Pancreas (tissue), 10 donors: ENCODE data around the gene SELL. TPM values are rescaled to one million over a fixed set of nuclear protein-coding genes. Genes with fewer than 3 reads are reported as not detected.

Experiments used
- ATAC-seq, 4 donors: fragments of 200-7000 bp; cut with Tn5 transposase; one replicate each; pipeline versions ENCODE4 v1.8.0 to v1.9.1; 2020; ENCODE audit warnings: mild to moderate bottlenecking in 4 of 4, moderate library complexity in 4 of 4
- DNase-seq, 6 donors: peaks; one replicate each; pipeline ENCODE4 v3.0.0-alpha.2; 2020
- FAIRE-seq: peaks from 2 replicates; lab custom pipeline; 2012; peaks lifted over from hg19 to GRCh38; lab: Jason Lieb, UNC
- H3K27ac ChIP-seq, 4 donors: fragments of 200-600 bp; sonication (generic); 1 replicate in 3 of 4; 2 replicates in 1 of 4; pipeline versions ENCODE4 v1.5.0 to v1.8.0; 2020
- H3K27me3 ChIP-seq, 4 donors: fragments of 200-600 bp; one replicate each; pipeline ENCODE4 v1.8.0; 2021
- H3K36me3 ChIP-seq, 3 donors: fragments of 200-600 bp; sonication (generic) in 1 of 3; one replicate each; pipeline versions ENCODE4 v1.5.0 to v1.8.0; 2020 to 2021
- H3K4me1 ChIP-seq, 3 donors: fragments of 200-600 bp; one replicate each; pipeline ENCODE4 v1.8.0; 2021
- H3K4me3 ChIP-seq, 4 donors: fragments of 200-600 bp; sonication (generic) in 2 of 4; one replicate each; pipeline versions ENCODE4 v1.5.0 to v1.8.0; 2020 to 2021
- H3K9me3 ChIP-seq, 4 donors: fragments of 200-600 bp; one replicate each; pipeline ENCODE4 v1.8.0; 2021
- CTCF ChIP-seq, 4 donors: fragments of 200-600 bp; sonication (generic) in 3 of 4; IDR thresholded peaks; one replicate each; pipeline versions ENCODE4 v1.5.0 to v1.8.0; 2021; ENCODE audit warnings: antibody characterized with exemption in 4 of 4
- WGBS, 2 donors: extraction: QIAGEN DNeasy Blood & Tissue Kit; methylation state at CpG; one replicate each; pipeline ENCODE4 v1.1.7; 2013; 5-methylcytosine and 5-hydroxymethylcytosine counted together
- intact Hi-C, 3 donors: fragments of 100-400 bp; cut with DNase I; formaldehyde crosslinking; loops; one replicate each; pipeline versions ENCODE4 v1.11.1 to v1.14.2; 2022
- polyA plus RNA-seq, 2 donors: library from polyadenylated mRNA; stranded (reverse); fragments of 200-250 nt; gene quantifications; one replicate each; pipeline ENCODE4 v1.2.3, GENCODE V29; 2013
- total RNA-seq, 6 donors: library from RNA; stranded (reverse); fragmentation: NEBNext Ultra II Directional in 4 of 6; extraction: Animal tissue kit (Norgen Biotek cat#: 25700) in 4 of 6; gene quantifications; one replicate each; pipeline versions ENCODE4 v1.2.1 to v1.2.4, GENCODE V29; 2021 to 2023
- donor health status: healthy with polysubstance abuse.
- donor health status: DM: no; HTN: no; CAD: no; lungs with moderate emphysema.
- donor health status: DM: no; HTN: no; CAD: no.
- donor health status: control.
- donor health status: control.
- donor health status: Bipolar disorder and iron deficiency.
- donor health status: DM: yes; HTN: yes; CAD: no.
- donor health status: DM: no; HTN: no; CAD: no.
- donor health status: DM: no; HTN: no; CAD: no.
- donor health status: DM: yes; HTN: yes; CAD: no.

The SELL gene
- total and polyA plus RNA-seq, 8 donors, result 0.23 to 2.9 (median 0.87) TPM

GRCh38 chr1:169745015-169745861 lies 33.8 kb upstream of the SELL start:
- Histone ChIP-seq H3K9me3 (no peaks in the 10 kb centered on the region), H3K27me3 (no peaks in the 10 kb centered on the region), H3K36me3 (no peaks in the 10 kb centered on the region), H3K27ac (no peak overlapping the region), H3K4me1 (no peaks in the 10 kb centered on the region), H3K4me3 (no peak overlapping the region)
- no peak for FAIRE-seq
- WGBS, 2 donors, result 56 to 60% methylated on average over 5 of the region's 5 CpGs
- no peak for TF ChIP-seq CTCF (IDR thresholded peaks at IDR 0.05)
- DNase-seq, result no peak
- intact Hi-C loops, result no loop called here
- peak in 2 of 4 donors; percentile 43 to 45 for ATAC-seq

- H3K27ac ChIP-seq, result no peak overlapping the region
Measured at GRCh38 chr1:169741666-169742394, 30.4 kb upstream of the SELL start.

GRCh38 chr1:169739980-169740379 lies 28.6 kb upstream of the SELL start:
- WGBS, 2 donors, result 42 to 49% methylated on average over 5 of the region's 5 CpGs
- no peak overlapping the region for H3K4me3 ChIP-seq
- FAIRE-seq (no peak), ATAC-seq (no peak), DNase-seq (no peak)
- no peaks in the 10 kb centered on the region for H3K4me1 ChIP-seq
- no peak overlapping the region for H3K27ac ChIP-seq
- no peaks in the 10 kb centered on the region for H3K36me3 ChIP-seq
- H3K27me3 ChIP-seq, result no peaks in the 10 kb centered on the region
- H3K9me3 ChIP-seq, result no peaks in the 10 kb centered on the region
- intact Hi-C loops, result no loop called here
- TF ChIP-seq CTCF (IDR thresholded peaks at IDR 0.05), result no peak

More at GRCh38 chr1:169741666-169742394, 30.4 kb upstream of the SELL start:
- WGBS, 2 donors, result 67 to 77% methylated on average over 6 of the region's 6 CpGs
- TF ChIP-seq CTCF (IDR thresholded peaks at IDR 0.05), result no peak
- no peaks in the 10 kb centered on the region for H3K36me3 ChIP-seq
- no peak for ATAC-seq
- no peaks in the 10 kb centered on the region for H3K27me3 ChIP-seq
- no peak for DNase-seq
- H3K4me3 ChIP-seq, result no peak overlapping the region
- FAIRE-seq, result no peak
- no peaks in the 10 kb centered on the region for H3K4me1 ChIP-seq
- intact Hi-C loops, result no loop called here
- no peaks in the 10 kb centered on the region for H3K9me3 ChIP-seq

GRCh38 chr1:169733924-169734323 lies 22.5 kb upstream of the SELL start, which contains the start of gene SELE:
SELE (minus strand) TSS chr1:169734079; CDS start chr1:169733612, 467 bp downstream.
- H3K4me3 ChIP-seq, result no peak within 1 kb of the TSS
- TF ChIP-seq CTCF (IDR thresholded peaks at IDR 0.05), result no peak
- no peak within 1 kb of the TSS for H3K27ac ChIP-seq
- WGBS, 2 donors, result 61 to 72% methylated on average over 7 of the region's 7 CpGs
- no peak for DNase-seq
- FAIRE-seq, result no peak
- H3K36me3 ChIP-seq, result no peaks in the 10 kb centered on the region
- H3K27me3 ChIP-seq, result no peaks in the 10 kb centered on the region
- no peaks in the 10 kb centered on the region for H3K4me1 ChIP-seq
- no peak for ATAC-seq
- no peaks in the 10 kb centered on the region for H3K9me3 ChIP-seq
- intact Hi-C loops, result no loop called here
